ENCODE results near the gene GMPS. TPM values are rescaled to one million over a fixed set of nuclear protein-coding genes. Genes with fewer than 3 reads are reported as not detected.
"Not testable (repeated sequence)": the region's sequence is repeated elsewhere in the genome, so short reads cannot be mapped to it uniquely, and the experiment has no call there.

The GMPS gene
- 31.1 TPM for total RNA-seq (ENCODE audit: insufficient read depth, low replicate concordance)

DNA sequence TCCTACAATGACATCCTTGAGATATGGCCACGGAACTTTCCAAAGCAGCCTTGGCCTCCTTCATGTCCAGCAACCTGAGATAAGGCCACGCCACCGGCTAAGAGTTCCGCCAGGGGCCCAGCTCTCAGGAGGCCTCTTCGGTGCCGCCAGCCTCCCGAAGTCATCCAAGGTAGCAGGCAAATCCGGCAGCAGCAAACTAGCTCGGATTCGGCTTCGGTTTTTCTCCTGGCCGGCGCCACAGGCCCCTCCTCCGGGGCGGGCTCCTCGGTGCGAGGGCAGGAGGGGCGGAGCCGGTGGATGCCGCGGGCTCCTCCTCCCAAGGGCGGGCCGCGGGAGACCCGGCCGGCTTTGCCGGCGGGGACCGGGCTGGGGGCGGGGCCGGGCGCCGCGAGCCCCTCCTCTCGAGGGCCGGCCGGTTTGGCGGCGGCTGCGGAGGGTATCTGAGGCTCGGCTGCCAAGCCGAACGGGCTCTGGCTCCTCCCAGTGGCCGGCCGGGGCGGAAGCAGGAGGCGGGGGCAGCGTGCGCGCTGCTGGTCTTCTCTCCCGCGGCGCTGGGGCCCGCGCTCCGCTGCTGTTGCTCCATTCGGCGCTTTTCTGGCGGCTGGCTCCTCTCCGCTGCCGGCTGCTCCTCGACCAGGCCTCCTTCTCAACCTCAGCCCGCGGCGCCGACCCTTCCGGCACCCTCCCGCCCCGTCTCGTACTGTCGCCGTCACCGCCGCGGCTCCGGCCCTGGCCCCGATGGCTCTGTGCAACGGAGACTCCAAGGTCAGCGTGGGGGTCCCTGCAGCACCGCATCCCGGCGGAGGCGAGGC lies at the start of gene GMPS:
TSS of gene GMPS (plus strand) at position 518 of the 812 bp plus-strand sequence. CDS start at position 739, 221 bp downstream.
- DNase-seq (ENCODE audit: low spot score) = peak; percentile 96

DNA sequence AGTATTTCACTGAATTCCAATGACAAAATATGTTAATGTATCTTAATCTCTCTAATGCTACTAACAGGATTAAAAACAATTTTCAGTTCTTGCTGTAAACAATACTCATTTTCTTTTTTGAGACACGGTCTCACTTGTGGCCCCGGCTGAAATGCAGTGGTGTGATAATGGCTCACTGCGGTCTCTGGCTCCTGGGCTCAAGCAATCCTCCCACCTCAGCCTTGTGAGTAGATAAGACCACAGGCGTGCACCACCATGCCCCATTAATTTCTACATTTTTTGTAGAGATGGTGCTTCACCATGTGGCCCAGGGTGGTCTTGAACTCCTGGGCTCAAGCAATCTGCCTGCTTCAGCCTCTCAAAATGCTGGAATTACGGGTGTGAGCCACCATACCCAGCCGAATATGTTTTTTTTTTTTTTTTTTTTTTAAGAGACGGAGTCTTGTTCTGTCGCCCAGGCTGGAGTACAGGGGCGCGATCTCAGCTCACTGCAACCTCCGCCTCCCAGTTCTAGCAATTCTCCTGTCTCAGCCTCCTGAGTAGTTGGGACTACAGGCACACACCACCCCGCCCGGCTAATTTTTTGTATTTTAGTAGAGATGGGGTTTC lies 41.9 kb upstream of the GMPS start:
- DNase-seq (ENCODE audit: low spot score) = not testable (repeated sequence)

DNA sequence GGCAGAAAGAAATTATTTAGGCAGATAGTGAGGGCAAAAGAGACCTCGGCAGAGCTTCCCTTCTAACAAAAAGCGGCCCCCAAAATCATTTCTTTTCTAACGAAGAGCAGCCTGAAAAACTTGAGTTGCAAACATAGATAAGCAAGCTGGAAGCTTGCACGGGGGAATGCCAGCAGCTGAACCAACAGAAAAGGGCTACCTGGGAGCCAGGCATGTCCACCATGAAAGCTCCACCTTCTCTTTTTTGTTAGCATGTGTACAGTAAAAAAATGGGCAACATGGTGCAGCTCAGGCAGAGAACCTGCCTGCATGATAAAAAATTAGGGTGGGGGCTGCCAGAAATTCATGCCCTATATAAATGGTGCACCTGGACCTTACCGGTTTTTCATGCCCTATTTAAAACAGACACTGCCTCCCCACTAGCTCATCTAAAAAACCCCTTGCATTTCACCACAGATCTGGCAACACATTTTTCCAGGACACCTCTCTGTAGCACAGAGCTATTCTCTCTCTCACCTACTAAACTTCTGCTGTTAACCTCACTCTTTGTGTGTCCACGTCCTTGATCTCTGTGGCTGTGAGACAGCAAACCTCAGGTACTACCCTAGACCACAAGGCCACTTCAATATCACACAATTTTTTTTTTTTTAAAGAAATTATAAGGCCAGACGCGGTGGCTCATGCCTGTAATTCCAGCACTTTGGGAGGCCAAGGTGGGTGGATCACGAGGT lies 34.9 kb upstream of the GMPS start:
- no peak for DNase-seq (ENCODE audit: low spot score)

DNA sequence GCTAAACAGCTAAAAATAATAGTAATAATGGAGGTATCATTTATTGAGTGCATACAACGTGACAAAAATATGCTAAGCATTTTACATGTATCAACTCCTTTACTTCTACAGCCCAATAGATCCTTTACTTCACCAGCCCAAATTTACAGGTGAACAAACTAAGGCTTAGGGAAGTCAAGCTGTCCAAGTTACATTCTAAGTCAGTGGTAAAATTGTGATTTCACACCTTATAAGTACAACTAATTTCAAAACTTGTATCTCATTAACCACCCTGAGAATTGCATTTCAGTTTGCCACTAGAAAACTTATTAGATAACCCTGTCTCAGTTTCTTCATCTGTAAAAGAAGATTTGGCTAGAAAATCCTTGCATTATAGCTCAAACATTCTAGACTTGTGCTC lies 26.9 kb upstream of the GMPS start:
- DNase-seq (ENCODE audit: low spot score) = no peak

DNA sequence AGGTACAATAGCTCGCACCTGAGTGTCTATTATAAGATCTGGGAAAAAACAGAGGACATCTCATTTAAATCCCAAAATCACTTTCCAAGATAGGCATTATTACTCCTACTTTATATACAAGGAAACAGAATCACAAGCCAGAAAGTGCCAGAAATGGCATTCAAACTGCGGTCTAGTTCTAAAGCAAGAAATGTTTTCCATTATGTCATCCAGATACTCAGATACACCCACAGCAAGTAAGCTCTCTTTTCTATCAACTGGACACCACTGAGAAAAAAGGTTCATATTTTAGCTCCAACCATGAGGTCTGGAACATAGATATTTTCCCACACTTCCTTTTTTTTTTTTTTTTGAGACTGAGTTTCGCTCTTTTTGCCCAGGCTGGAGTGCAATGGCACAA lies 24.3 kb upstream of the GMPS start:
- no peak for DNase-seq (ENCODE audit: low spot score)

DNA sequence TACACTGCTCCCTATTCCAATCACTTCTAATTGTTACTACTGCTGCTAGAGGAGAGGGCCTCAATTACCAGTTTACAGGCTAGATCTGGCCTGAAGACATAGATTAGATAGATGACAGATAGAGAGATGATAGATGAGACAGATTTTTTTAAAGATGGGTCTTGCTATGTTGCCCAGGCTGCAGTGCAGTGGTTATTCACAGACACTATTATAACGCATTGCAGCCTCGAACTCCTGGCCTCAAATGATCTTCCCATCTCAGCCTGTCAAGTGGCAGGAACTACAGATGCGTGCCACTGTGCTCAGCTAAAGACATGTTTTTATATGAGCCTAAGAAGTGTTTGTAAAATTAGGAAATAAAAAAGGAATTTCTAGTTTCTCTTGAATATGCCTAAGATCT lies 22.5 kb upstream of the GMPS start:
- no peak for DNase-seq (ENCODE audit: low spot score)

DNA sequence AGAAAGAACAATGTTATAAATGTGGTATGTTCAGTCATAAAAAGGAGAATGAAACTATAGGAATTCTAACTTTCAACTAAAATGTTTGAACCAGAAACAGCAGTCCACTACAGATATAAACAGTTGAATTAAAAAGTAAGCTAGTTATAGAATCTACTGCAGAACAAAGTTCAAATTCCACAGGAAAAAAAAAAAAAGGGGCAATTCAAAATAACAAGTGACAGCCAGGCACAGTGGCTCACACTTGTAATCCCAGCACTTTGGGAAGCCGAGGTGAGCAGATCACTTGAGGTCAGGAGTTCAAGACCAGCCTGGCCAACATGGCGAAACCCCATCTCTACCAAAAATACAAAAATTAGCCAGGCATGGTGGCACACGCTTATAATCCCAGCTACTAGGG lies 21.0 kb upstream of the GMPS start:
- DNase-seq (ENCODE audit: low spot score) = not testable (repeated sequence)

DNA sequence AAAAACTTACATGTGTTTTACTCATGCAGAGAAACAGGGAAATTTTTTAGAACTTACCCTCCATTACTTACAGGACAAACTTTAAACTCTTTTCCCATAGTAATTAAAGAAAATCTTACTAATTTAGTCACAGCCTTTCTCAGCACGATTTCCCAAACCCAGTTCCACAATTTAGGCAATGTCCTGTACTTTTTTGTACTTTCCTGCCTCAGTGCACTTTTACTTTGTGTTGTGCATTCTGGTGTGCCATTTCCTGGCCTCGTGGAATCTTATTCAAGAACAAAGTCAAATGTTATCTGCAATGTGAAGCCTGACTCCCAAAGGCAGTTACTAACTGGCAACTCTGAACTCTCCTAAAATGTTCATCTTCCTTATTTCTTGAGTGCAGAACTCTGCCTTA lies 18.1 kb upstream of the GMPS start:
- no peak for DNase-seq (ENCODE audit: low spot score)

DNA sequence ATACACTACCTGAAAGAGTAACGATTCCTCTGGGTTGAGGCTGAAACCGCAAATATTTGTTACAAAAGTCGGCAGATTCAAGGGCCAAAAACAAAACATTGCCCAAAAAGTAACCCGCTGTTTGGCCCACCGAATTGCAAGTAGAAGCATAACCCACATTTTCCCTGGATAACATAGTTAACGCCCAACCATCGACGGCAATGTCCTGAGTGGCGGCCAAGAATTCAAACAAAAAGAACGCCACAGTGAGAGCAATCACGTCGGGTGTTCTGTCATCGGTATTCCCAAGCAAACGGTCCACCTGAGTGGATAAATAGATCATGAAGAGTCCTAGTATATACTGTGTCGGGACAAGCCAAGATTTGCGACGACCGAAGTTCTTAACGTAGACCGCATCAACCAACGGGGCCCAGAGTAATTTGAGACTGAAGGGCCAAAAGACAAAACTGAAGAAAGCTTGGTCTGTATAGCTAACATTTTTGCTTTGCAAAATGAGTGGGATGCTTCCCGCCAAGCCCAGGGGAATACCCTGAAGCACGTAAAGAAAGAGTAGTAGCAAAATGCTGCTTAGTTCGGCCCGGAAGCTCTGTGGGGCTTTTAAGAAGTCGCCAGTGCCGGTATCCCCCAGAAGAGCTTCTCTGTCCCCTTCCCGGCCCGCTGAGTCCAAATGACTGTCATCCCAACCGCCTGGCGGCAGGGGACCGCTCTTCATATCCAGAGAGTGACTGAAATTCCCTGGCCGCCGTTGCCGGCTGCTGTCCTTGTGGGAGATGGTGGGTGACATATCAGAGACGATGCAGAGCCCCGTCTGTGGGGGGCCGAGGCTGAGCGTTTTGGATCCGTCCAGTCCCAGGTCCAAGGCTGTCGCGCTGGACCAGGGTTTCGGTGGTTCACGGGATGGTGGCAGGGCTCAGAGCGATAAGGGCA lies 17.0 kb upstream of the GMPS start:
- DNase-seq (ENCODE audit: low spot score) = peak; percentile 12

DNA sequence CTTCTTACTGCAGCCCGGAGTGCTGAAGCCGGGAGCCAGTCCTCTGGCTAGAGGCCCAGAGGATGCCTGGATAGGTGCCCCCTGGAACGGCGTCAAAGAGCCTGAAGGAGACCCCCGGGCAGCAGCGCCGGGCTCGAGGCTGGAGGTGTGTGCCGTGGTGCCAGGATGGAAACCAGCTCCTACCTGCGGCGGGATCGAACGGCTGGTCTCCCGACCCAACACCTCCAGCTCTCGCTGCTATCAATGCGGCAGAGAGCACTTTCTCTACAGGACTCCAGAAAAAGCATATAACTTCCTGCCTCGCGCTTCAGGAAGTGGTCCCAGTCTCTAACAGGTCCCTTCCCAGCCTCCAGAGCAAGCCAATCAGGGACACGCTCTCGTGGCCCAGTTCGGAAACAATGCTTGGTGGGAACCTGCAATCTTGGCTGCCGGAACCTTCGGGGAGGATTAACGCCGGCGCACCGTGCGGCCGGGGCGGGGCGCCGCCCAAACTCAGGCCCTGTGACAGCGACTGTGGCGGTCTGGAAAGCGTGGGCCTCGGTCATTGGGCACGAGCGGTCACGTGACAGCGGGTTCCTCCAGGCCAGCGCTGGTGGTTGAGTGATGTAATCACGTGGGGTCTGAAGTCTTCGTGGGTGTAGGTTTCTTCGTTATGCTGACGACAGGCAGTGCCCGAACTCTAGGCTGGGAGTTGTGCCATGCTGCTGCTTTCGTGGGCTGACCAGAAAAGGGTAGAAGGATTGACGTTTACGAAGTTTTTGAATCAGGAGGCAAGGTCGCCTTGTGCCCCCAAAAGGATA lies 16.1 kb upstream of the GMPS start, which contains the start of gene SLC33A1:
TSS of gene SLC33A1 (minus strand) at position 287 of the 800 bp plus-strand sequence. CDS start 430 bp downstream, outside the sequence.
- DNase-seq (ENCODE audit: low spot score) = peak; percentile 100

DNA sequence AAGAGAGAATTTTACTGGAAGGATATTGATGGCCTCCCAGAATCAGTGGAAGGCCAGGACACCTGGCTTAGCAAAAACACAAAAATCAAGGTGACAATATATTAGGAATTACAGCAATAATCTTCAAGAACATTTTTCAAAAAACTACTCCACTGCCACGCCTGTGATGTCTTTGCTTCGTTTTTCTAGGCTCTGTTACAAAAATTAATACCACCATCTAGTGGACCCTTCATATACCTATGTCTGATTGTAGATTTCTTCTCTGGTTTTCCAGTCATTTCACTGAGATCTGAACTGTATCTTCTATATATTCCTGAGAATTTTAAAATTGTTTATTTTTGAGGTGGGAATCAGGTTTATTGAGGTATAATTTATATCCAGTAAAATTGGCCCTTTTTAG lies 10.6 kb upstream of the GMPS start:
- DNase-seq (ENCODE audit: low spot score) = peak; percentile 43

DNA sequence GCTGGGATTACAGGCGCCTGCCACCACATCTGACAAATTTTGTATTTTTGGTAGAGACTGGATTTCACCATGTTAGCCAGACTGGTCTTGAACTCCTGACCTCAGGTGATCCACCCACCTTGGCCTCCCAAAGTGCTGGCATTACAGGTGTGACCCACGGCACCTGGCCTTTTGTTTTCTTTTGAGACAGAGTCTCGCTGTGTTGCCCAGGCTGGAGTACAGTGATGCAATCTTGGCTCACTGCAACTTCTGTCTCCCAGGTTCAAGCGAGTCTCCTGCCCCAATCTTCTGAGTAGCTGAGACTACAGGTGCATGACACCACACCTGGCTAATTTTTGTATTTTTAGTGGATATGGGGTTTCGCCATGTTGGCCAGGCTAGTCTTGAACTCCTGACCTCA lies 10.0 kb upstream of the GMPS start:
- DNase-seq (ENCODE audit: low spot score) = not testable (repeated sequence)

DNA sequence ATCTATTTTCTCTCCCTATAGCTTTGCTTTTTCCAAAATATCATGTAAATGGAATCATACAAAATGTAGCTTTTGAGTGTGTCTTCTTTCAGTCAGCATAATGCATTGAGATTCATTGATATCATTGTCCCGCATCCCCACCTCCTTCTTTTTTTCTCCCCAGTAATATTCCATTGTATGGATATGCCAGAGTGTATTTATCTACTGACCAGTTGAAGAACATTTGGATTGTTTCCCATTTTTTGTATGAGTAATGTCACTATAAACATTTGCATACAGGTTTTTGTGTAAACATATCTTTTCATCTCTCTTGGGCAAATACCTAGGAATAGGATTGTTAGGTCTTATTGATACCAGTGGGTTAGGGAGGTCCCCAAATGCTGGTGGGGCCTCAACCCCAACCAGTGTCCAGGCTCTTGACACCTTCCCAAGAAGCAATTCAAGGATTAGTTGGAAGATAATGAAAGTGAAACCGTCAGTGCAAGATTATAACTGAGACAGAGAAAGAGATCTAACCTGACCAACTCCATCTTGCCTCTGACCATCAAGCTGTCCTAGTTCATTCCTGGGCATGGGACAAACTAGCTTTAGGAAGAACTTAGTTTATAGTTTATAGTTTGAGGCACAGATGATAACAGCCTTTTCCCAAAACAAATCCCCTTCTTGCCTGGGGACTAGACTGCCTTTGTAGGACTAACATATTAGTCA lies 8.8 kb upstream of the GMPS start:
- no peak for DNase-seq (ENCODE audit: low spot score)

DNA sequence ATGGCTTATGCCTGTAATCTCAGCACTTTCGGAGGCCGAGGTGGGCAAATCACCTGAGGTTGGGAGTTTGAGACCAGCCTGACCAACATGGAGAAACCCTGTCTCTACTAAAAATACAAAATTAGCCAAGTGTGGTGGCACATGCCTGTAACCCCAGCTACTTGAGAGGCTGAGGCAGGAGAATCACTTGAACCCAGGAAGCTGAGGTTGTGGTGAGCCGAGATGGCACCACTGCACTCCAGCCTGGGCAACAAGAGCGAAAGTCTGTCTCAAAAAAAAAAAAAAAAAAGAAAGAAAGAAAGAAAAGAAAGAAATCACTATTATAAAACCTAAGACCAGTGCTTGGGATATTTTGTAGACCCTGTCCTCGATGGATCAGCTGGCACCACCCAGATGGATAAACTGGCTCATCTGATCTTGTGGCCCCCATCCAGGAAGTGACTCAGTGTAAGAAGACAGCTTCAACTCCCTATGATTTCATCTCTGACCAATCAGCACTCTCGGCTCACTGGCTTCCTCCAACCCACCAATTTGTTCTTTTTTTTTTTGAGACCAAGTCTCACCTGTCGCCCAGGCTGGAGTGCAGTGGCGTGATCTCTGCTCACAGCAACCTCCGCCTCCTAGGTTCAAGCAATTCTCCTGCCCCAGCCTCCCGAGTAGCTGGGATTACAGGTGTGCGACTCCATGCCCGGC lies 8.0 kb upstream of the GMPS start:
- peak; percentile 23 for DNase-seq (ENCODE audit: low spot score)

DNA sequence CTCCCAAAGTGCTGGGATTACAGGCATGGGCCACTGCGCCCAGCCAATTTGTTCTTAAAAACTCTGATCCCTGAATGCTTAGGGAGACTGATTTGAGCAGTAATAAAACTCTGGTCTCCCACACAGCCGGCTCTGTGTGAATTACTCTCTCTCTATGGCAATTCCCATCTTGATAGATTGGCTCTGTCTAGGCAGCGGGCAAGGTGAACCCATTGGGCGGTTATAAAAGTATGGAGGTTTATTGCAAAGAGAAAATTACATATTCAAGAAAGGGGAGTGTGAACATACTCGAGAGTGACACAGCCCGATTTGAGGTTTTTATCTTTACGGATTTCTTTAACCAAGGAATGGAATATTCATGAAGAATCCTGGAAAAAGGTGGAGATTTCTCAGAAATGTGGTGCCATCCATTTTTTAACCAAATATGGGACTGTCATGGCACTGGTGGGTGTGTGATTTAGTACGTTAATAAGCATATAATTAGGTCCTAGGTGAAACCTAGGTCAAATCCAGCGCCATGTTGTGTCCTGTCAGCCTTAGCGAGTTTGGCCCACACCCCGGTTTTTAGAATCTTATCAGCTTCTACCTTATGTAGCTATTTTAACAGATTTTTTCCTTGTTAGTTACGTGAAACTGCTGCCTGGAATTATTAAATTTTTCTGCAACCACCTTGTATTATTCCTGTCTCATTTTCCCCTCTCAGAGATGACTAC lies 7.2 kb upstream of the GMPS start:
- DNase-seq (ENCODE audit: low spot score) = no peak

DNA sequence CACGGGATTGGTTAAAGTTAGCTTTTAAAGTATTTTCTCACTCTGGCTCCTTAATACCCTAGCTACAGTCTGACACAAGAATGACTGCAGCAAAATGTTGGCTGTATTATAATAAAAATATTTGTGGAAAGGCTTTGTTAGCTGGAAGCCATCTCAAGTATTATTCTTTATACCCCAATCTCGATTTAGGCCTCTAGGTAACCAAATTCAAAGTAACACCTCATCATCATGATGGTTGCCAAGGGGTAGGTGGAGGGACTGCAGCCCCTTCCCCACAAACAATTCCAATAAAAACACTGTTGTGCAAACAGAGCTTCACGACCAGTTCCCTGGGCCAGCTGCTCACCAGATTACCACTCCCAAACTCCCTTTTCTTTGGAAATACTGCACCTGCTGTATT lies 759 bp upstream of the GMPS start:
- no peak for DNase-seq (ENCODE audit: low spot score)

DNA sequence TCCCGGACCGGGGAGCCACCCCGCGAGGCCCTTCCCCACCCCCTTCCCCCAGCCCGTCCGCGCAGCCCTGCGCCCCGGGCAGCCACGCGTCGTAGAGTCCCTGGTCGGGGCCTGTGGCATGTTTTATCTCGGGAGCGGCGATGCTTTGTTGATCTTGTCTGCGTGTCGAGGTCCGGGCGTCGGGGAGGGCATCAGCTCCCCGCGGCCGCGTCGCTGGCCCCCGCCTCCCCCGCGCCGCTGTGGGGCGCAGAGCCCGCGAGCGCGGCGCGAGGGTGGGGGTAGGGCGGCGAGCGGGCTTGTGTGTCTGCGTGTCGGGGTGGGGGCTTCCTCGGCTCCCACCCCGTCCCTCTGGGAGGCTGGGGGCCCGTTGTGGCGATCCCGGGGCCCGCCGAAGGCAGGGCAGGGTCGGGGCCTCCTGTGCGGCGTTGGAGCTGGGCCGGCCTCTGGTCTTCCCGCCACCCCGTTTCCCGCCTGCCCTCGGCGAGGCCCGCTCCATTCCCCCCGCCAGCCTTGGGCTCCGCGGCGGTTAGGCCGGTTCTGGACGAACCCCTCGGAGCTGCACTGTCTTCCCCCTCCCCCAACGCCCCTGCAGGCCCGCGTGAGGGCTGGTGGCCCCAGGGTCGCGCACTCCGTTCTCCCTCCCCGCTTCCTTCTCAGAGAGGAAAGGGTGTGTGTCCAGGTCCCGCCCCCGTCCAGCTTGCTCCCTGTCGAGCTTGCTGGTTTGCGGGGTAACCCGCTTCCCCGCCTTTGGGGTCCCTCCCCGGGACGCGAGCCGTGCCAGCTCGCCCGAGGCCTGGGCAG lies 695 bp downstream of the GMPS start:
- DNase-seq (ENCODE audit: low spot score) = peak; percentile 73

DNA sequence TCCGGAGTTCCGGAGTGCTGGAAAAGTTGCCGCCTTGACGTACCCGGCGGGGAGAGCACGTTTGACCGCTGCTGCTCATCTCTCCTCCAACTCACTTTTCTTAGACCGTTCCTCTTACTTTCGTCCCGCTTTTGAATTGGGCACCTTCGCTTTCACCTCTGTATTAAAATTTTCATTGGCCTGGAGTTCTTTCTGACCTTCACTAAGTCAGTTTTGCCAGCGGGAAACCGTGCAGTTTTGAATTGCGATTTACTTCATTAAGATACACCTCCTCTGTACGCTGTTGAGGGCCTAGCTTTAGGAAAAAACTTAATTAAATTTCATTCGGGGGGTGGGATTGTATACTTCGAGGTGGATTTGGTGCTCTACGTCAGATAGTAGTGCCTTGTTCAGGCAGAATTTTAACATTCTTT lies 1.3 kb downstream of the GMPS start:
- no peak for DNase-seq (ENCODE audit: low spot score)
